ENCODE data around the gene PTCD1. TPM values are rescaled to one million over a fixed set of nuclear protein-coding genes. Genes with fewer than 3 reads are reported as not detected.

Gene PTCD1
- total and polyA plus RNA-seq, 9 of the 15 experiments (the other 6 are each of a cell fraction or from before 2014, with no cell fraction given) = 0.46 to 17.1 (median 6.2) TPM

DNA sequence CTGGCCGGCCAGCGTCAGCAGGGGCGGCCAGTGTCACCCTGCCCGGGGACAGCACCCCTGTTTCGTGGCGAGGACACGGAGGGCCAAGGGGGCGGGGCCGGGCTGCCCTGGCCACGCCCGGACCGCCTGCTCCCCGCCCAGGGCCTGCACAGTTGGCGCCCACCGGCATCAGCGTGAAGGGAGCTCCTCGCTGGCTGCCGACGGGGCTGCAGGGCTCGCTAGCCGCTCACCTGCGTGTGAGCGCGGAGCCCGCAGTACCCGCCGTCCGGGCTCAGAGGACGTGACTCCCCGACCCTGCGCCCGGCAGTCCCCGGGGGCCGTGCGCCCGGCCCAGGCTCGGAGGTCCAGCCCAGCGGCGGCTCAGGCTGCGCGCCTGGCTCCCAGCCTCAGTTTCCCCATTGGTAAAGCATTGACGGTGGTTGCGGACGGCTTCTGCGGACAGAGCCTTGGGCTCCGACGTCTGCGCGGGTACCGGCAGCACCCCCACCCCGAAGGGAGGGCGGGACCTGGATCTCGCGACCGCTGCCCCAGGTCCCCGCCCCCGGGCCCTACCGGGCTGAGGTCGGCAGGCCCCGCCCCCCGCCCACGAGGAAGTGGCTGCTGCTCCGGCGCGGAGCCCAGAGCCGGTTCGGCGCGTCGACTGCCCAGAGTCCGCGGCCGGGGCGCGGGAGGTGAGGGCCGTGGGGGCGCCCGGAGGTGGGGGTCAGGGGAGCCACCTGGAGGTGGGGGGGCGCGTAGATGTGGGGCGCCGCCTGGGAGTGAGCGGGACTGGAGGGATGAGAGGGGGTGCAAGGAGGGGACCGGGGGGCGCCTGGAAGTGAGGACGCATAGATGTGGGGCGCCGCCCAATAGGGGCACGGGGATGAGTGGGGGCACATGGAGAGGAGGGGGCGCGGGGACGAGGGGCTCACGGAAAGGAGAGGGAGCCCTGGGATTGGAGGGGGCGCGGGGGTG, 64.2 kb downstream of the PTCD1 start, which contains the start of gene ARPC1B (continued):
- TF ChIP-seq ETV6 (IDR thresholded peaks at IDR 0.05; ENCODE audit: borderline replicate concordance in 1 of 2, low read depth in 2 of 2, low read length in 1 of 2) (peak in 1 of 2 experiments; percentile 42; a peak in 1 of 4 replicates), ETV6 (CRISPR knock-in tag; IDR thresholded peaks at IDR 0.05; ENCODE audit: borderline replicate concordance) (no peak), POLR2B (IDR thresholded peaks at IDR 0.05; ENCODE audit: low read depth, partially characterized antibody) (peak; percentile 83), RBM25 (IDR thresholded peaks at IDR 0.05; ENCODE audit: low read depth, low read length, severe bottlenecking) (peak; percentile 36), SP1 (CRISPR knock-in tag; IDR thresholded peaks at IDR 0.05) (peak; percentile 88), ZNF143 (CRISPR knock-in tag; IDR thresholded peaks at IDR 0.05) (no peak), RBM34 (IDR thresholded peaks at IDR 0.05; ENCODE audit: borderline replicate concordance, insufficient read depth, low read length) (peak; percentile 96), ZC3H8 (IDR thresholded peaks at IDR 0.05) (no peak), KHSRP (IDR thresholded peaks at IDR 0.05) (no peak), ARID2 (IDR thresholded peaks at IDR 0.05) (no peak), GTF2F1 (IDR thresholded peaks at IDR 0.05; ENCODE audit: low read depth, low read length) (no peak), CBX1 (IDR thresholded peaks at IDR 0.05; ENCODE audit: low read depth) (peak; percentile 78; the same call in 1 of the 2 replicates), ZNF785 (CRISPR knock-in tag; IDR thresholded peaks at IDR 0.05) (no peak), CXXC5 (CRISPR knock-in tag; IDR thresholded peaks at IDR 0.05) (peak; percentile 68), ZBTB17 (CRISPR knock-in tag; IDR thresholded peaks at IDR 0.05) (0 out of 2 replicates have a peak, but pooled peaks have one; percentile 15), EWSR1 (IDR thresholded peaks at IDR 0.05; ENCODE audit: borderline replicate concordance, low read depth, partially characterized antibody) (no peak), ZNF586 (CRISPR knock-in tag; conservative IDR thresholded peaks at IDR 0.05) (no peak)
- TF ChIP-seq, protein P1, sequence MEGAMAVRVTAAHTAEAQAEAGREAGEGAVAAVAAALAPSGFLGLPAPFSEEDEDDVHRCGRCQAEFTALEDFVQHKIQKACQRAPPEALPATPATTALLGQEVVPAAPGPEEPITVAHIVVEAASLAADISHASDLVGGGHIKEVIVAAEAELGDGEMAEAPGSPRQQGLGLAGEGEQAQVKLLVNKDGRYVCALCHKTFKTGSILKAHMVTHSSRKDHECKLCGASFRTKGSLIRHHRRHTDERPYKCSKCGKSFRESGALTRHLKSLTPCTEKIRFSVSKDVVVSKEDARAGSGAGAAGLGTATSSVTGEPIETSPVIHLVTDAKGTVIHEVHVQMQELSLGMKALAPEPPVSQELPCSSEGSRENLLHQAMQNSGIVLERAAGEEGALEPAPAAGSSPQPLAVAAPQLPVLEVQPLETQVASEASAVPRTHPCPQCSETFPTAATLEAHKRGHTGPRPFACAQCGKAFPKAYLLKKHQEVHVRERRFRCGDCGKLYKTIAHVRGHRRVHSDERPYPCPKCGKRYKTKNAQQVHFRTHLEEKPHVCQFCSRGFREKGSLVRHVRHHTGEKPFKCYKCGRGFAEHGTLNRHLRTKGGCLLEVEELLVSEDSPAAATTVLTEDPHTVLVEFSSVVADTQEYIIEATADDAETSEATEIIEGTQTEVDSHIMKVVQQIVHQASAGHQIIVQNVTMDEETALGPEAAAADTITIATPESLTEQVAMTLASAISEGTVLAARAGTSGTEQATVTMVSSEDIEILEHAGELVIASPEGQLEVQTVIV (CRISPR knock-in tag; IDR thresholded peaks at IDR 0.05; ENCODE audit: borderline replicate concordance) = no peak
- TF ChIP-seq, protein P2, sequence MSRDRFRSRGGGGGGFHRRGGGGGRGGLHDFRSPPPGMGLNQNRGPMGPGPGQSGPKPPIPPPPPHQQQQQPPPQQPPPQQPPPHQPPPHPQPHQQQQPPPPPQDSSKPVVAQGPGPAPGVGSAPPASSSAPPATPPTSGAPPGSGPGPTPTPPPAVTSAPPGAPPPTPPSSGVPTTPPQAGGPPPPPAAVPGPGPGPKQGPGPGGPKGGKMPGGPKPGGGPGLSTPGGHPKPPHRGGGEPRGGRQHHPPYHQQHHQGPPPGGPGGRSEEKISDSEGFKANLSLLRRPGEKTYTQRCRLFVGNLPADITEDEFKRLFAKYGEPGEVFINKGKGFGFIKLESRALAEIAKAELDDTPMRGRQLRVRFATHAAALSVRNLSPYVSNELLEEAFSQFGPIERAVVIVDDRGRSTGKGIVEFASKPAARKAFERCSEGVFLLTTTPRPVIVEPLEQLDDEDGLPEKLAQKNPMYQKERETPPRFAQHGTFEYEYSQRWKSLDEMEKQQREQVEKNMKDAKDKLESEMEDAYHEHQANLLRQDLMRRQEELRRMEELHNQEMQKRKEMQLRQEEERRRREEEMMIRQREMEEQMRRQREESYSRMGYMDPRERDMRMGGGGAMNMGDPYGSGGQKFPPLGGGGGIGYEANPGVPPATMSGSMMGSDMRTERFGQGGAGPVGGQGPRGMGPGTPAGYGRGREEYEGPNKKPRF (IDR thresholded peaks at IDR 0.05; ENCODE audit: low read depth, low read length) = no peak
- TF ChIP-seq, protein P3, sequence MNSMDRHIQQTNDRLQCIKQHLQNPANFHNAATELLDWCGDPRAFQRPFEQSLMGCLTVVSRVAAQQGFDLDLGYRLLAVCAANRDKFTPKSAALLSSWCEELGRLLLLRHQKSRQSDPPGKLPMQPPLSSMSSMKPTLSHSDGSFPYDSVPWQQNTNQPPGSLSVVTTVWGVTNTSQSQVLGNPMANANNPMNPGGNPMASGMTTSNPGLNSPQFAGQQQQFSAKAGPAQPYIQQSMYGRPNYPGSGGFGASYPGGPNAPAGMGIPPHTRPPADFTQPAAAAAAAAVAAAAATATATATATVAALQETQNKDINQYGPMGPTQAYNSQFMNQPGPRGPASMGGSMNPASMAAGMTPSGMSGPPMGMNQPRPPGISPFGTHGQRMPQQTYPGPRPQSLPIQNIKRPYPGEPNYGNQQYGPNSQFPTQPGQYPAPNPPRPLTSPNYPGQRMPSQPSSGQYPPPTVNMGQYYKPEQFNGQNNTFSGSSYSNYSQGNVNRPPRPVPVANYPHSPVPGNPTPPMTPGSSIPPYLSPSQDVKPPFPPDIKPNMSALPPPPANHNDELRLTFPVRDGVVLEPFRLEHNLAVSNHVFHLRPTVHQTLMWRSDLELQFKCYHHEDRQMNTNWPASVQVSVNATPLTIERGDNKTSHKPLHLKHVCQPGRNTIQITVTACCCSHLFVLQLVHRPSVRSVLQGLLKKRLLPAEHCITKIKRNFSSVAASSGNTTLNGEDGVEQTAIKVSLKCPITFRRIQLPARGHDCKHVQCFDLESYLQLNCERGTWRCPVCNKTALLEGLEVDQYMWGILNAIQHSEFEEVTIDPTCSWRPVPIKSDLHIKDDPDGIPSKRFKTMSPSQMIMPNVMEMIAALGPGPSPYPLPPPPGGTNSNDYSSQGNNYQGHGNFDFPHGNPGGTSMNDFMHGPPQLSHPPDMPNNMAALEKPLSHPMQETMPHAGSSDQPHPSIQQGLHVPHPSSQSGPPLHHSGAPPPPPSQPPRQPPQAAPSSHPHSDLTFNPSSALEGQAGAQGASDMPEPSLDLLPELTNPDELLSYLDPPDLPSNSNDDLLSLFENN (IDR thresholded peaks at IDR 0.05; ENCODE audit: low read depth in 2 of 2, low read length in 2 of 2) = no peak
